HTR-8/SVneo (cell line): ENCODE results near the gene ERICH2.

Experiments used
- DNase-seq: peaks from one replicate; pipeline ENCODE4 v3.0.0; 2011; ENCODE audit warnings: low spot score, mixed read lengths; ENCODE audit not compliant: insufficient read length
- FAIRE-seq: peaks from 2 replicates; lab custom pipeline; 2011; peaks lifted over from hg19 to GRCh38; lab: Jason Lieb, UNC

The ERICH2 gene

GRCh38 chr2:170761572-170761971, 8.6 kb upstream of the ERICH2 start:
- no peak for FAIRE-seq
- DNase-seq, result no peak

GRCh38 chr2:170762760-170763159, 7.4 kb upstream of the ERICH2 start:
- DNase-seq, result no peak
- FAIRE-seq, result no peak

- DNase-seq, result no peak
- no peak for FAIRE-seq
Measured at GRCh38 chr2:170763232-170763631, 6.9 kb upstream of the ERICH2 start.

- FAIRE-seq (no peak), DNase-seq (no peak)
Measured at GRCh38 chr2:170764880-170765261, 5.3 kb upstream of the ERICH2 start.

- DNase-seq (no peak), FAIRE-seq (no peak)
Measured at GRCh38 chr2:170766693-170767092, 3.5 kb upstream of the ERICH2 start.

- DNase-seq, result peak; percentile 81
- peak; percentile 57 for FAIRE-seq
Measured at GRCh38 chr2:170770606-170771420, 635 bp downstream of the ERICH2 start.

- no peak for DNase-seq
- no peak for FAIRE-seq
Measured at GRCh38 chr2:170771421-170771937, 1.3 kb downstream of the ERICH2 start.

- DNase-seq, result no peak
- FAIRE-seq, result no peak
Measured at GRCh38 chr2:170772295-170772694, 2.1 kb downstream of the ERICH2 start.

GRCh38 chr2:170774074-170774473, 3.9 kb downstream of the ERICH2 start:
- FAIRE-seq (no peak), DNase-seq (no peak)

GRCh38 chr2:170778900-170779299, 8.7 kb downstream of the ERICH2 start:
- DNase-seq (no peak), FAIRE-seq (no peak)

GRCh38 chr2:170779304-170779703, 9.1 kb downstream of the ERICH2 start:
- DNase-seq, result no peak
- no peak for FAIRE-seq

- no peak for DNase-seq
- FAIRE-seq, result no peak
Measured at GRCh38 chr2:170782673-170783072, 12.5 kb downstream of the ERICH2 start.

GRCh38 chr2:170783549-170783948, 13.4 kb downstream of the ERICH2 start:
- no peak for DNase-seq
- no peak for FAIRE-seq

GRCh38 chr2:170798996-170799395, 28.8 kb downstream of the ERICH2 start:
- FAIRE-seq (no peak), DNase-seq (no peak)

GRCh38 chr2:170806548-170806947, 36.4 kb downstream of the ERICH2 start:
- DNase-seq (no peak), FAIRE-seq (no peak)

- FAIRE-seq (no peak), DNase-seq (peak; percentile 59)
Measured at GRCh38 chr2:170812710-170813600, 42.8 kb downstream of the ERICH2 start.

GRCh38 chr2:170813611-170814532, 43.7 kb downstream of the ERICH2 start:
- DNase-seq (no peak), FAIRE-seq (no peak)

GRCh38 chr2:170814533-170815230, 44.5 kb downstream of the ERICH2 start:
- FAIRE-seq (no peak), DNase-seq (no peak)

GRCh38 chr2:170815311-170815710, 45.1 kb downstream of the ERICH2 start:
- no peak for DNase-seq
- no peak for FAIRE-seq
